TTC549 (cell line): ENCODE data around the gene ARID1B.

ENCODE experiments used
- FAIRE-seq: peaks from 2 replicates; lab custom pipeline; 2012; peaks lifted over from hg19 to GRCh38; lab: Jason Lieb, UNC

ARID1B gene

DNA sequence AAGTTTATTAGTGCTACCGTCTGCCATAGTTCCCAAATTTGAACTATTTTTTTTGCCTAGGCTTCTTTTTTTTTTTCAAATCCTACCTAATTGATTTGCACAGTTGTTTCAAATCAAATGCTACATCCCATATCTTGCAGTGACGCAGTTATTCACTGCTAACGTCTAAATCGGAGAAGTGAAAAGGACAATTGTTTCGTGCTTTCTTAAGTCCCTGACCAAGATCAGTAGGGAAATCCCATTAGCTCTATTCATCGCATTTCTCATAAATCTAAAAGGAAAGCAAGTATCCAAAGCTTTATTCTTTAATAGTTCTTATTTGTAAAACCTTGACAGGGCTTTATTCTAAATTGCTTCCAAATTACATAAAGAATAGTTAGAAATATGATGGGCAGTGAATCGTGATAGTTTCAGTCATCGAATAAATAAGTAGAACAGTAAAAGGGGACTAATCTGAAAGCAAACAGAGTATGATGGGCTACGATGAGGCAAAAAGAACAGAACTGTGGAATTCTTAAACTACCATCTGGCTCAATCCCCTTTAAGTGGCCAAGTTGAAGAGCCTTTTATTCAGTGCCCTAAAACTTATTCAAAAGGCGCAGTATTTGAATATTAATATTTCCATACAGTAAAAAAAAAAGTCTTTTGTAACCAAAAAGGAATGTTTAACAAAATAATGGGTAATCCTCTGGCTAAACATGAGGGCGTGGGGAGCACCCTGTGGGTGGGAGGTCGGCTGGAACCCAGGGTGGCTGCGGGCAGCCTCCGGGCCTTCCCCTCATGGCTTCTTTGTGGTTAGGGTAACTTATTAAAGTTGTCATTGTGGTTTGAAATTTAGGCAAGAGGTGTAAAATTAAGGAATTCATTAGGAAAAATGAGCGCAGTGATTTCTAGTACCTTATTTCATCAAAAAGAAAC, 3.0 kb upstream of the ARID1B start:
- no peak for FAIRE-seq

DNA sequence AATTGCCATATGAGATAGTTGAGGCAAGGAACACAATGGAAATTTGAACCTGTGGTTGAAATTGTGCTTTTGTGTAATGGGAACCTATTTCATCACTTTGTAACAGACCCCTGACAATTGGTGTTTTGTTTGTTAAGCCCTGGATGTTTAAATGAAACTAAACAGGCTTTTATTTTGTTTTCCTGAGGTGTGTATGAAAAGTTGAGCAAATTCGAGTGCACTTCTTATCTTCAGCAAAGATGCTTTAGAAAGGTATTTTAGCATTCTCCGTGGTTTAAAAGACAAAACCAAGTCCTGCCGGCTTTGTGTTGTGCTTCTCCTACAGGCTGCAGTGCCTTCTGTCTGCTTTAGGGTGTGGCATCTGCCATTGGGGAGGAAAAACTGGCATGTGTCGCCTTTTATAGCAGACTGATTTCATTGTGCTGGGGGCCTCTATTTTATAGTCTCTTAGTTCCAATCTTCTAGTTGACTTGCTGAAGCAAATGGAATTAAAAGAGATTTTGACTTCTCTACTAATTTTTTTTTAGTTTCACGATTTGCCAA, 2.2 kb upstream of the ARID1B start:
- FAIRE-seq, result no peak

DNA sequence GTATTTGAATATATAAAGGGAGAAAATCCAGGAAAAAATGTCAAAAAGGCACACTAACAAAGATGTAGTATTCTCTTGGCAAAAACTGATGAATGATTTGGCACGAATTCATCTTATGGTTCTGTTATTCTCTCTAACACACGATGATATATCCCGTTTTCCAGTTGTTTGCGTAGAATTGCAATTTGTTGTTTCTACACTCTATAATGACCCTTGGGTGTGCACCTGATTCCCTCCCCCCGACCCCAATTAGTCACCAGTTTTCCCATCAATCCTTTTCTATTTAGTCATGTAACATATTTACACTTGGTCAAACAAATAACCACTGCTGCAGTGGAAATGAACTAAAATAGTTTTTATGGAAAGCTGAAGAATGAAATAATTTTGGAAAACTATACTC, 1.5 kb upstream of the ARID1B start:
- no peak for FAIRE-seq

GRCh38 chr6:156776470-156776839, 723 bp upstream of the ARID1B start:
- FAIRE-seq, result no peak

DNA sequence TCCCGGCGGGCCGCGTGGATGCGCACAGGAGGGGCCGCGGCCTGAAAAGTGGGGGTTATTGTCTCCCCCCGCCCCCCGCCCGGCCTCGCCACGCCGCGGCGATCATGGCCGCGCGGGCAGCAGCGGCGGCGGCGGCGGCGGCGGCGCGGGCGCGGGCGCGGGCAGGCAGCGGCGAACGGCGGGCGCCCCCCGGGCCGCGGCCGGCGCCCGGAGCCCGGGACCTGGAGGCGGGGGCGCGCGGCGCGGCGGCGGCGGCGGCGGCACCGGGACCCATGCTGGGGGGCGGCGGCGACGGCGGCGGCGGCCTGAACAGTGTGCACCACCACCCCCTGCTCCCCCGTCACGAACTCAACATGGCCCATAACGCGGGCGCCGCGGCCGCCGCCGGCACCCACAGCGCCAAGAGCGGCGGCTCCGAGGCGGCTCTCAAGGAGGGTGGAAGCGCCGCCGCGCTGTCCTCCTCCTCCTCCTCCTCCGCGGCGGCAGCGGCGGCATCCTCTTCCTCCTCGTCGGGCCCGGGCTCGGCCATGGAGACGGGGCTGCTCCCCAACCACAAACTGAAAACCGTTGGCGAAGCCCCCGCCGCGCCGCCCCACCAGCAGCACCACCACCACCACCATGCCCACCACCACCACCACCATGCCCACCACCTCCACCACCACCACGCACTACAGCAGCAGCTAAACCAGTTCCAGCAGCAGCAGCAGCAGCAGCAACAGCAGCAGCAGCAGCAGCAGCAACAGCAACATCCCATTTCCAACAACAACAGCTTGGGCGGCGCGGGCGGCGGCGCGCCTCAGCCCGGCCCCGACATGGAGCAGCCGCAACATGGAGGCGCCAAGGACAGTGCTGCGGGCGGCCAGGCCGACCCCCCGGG, 637 bp downstream of the ARID1B start:
- FAIRE-seq, result no peak

DNA sequence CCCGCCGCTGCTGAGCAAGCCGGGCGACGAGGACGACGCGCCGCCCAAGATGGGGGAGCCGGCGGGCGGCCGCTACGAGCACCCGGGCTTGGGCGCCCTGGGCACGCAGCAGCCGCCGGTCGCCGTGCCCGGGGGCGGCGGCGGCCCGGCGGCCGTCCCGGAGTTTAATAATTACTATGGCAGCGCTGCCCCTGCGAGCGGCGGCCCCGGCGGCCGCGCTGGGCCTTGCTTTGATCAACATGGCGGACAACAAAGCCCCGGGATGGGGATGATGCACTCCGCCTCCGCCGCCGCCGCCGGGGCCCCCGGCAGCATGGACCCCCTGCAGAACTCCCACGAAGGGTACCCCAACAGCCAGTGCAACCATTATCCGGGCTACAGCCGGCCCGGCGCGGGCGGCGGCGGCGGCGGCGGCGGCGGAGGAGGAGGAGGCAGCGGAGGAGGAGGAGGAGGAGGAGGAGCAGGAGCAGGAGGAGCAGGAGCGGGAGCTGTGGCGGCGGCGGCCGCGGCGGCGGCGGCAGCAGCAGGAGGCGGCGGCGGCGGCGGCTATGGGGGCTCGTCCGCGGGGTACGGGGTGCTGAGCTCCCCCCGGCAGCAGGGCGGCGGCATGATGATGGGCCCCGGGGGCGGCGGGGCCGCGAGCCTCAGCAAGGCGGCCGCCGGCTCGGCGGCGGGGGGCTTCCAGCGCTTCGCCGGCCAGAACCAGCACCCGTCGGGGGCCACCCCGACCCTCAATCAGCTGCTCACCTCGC, 1.5 kb downstream of the ARID1B start:
- no peak for FAIRE-seq

DNA sequence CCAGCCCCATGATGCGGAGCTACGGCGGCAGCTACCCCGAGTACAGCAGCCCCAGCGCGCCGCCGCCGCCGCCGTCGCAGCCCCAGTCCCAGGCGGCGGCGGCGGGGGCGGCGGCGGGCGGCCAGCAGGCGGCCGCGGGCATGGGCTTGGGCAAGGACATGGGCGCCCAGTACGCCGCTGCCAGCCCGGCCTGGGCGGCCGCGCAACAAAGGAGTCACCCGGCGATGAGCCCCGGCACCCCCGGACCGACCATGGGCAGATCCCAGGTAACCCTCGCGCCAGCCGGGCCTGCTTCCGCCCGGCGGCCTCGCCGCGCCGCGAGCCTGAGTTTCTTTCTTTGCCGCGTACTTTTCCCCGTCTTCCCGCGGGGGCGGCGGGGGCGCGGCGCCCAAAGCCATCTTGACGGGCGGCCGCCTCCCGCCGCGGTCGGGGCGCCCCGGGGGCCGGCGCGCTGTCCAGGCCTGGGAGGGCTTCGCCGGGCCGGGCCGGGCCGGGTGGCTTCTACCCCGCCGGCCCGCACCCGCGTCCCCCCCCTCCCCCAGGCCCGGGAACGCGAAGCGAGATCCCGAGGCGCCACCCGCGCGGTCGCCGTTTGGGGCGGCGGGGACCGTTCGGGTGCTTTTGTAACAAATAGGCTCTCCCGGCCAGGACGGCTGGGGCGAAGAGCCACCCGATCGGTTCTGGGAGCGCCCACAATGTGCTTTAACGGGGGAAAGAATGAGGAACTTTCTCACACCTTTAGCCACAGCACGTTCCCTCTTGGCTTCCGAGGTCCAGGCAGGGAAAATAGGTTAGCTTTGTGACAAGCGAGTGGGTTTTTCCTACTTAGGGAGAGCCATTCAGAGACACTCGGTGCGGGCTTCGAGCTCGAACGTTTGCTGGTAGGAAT, 2.3 kb downstream of the ARID1B start:
- no peak for FAIRE-seq

DNA sequence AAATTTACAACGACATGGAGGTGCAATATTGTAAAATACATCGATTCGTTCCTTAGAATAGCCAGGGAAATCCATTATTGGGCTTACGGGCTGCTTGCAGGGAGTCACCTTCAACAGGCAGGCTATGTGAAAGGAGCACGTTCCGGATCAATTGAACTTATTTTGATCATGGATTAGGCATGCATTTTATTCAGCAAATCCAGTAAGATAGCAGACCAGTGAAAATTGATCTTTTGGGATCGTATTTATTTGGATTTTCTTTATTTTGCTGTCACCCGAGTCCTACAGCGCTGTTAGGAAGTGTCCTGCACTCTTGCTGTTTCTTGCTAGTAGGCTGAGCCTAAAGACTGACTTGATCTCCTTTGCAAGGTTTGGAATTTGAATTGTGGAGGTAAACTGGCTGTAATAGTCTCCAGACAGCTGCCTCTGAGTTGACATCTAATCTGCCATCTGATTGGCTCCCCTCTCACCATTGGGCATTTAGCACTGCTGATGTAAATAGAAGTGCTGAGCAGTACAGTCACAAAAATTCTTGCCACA, 3.0 kb downstream of the ARID1B start:
- peak; percentile 84 for FAIRE-seq

- peak; percentile 36 for FAIRE-seq
These were observed 4.0 kb downstream of the ARID1B start for GRCh38 chr6:156780962-156781853.

GRCh38 chr6:156781861-156782631, 4.9 kb downstream of the ARID1B start:
- no peak for FAIRE-seq

DNA sequence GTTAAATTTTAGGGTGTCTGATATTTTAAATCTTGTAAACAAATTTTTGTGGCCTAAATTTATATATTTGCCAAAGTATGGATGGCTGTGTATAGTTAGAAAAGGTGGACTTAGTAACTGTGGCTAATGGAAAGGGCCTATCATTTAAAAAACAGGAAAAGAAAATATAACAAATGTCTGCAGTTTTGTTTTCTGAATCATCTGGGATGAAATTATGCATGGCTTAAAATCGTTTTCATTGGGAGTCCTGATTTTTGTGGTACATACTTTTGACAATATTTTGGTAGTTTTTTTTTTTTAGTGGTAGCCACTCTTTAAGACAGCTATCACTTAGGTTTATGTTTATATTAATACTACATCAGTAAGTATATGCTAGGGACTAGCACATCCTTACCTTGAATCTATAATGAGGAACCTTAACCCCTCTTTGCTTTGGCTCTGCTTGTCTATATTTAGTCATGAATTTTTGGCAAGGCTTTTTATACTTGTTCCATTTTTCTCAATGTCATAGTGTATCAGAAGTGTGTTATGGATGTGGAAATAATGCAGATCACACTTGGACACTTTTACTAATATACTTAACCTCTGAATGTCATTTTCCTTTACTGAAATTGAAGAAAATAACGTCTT, 5.6 kb downstream of the ARID1B start:
- FAIRE-seq, result no peak

- no peak for FAIRE-seq
These were observed 6.8 kb downstream of the ARID1B start for GRCh38 chr6:156783958-156784357.

DNA sequence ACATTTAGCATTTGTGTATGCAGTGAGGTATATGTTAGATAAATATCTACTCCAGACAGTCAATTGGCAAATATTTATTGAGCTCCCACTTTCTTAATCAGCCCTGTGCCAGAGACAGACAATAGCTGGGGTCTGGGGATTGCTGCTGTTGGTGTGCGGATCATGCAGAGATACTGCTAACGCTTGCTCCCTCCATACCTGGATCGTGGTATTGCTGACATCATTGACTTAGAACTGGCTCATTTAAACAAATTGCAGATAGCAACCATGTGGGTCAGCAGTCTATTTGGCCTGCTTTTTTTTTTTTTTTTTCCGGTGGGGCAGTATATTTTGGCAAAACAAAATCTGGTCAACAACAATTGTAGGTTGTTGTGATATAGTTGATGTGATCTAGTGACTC, 9.5 kb downstream of the ARID1B start:
- no peak for FAIRE-seq

DNA sequence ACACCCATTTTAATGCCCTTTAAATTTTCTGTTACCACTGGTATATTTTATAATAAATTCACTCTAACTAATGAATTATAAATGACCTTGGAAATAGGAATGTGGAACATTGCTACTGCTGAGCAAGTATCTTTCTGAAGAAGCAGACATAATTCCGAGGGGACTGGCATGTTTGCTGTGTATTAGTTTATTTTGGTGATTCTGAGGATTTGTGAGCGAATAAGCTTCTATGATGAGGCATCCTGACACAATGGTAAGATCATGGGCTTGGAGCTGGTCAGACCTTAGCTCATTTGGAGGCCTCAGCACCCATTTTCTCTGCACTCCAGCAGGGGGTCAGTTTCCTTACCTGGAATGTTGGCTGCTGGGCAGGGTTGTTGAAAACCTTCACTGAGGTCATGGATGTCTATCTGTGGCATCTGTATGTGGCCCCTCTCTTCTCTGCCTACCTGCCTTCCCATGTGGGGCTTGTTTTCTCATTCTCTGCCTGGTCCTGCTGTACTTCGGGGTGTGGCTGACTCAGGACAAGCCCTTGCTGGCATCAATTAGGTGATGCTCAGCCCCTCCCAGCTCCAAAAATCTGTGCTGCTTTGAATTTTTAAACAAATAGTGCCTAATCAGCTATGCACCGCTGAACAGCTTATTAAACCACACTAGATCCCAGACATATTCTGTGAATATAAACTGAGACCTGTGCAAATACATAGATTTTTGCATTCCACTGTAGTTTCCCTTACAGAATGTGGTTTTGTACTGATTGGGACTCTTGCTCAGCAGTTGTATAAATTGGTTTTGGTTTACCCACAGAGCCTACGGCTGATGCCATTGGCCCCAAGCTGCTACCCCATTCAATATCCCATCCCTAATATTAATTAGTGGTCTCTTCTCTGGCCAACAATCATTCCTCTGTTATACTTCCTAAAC, 10.7 kb downstream of the ARID1B start:
- FAIRE-seq, result no peak

- FAIRE-seq, result no peak
These were observed 12.1 kb downstream of the ARID1B start for GRCh38 chr6:156789081-156789943.

GRCh38 chr6:156790711-156791319, 13.6 kb downstream of the ARID1B start:
- no peak for FAIRE-seq
